Measurements from ENCODE around the gene PRKCE.
"Not testable (repeated sequence)": the region's sequence is repeated elsewhere in the genome, so short reads cannot be mapped to it uniquely, and the experiment has no call there.

The PRKCE gene

DNA sequence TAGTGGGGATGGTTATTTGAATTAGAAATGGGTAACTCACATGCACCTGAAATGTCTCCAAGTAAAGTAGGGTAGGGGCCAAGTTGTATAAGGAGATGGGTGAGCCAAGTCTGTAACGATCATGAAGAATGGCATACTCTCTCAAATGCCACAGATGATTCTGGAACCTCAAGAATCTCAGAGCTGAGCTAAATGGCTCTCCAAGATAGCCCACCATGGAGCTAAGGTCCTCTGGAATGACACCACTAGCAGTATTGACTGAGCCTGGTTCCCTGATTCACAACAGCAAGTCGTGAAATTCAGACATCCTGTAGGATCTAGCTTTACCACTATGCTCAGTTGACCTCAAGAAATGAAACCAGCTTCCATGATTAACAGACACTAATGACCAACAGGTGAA lies 529.8 kb downstream of the PRKCE start:
- DNase-seq, result no peak

DNA sequence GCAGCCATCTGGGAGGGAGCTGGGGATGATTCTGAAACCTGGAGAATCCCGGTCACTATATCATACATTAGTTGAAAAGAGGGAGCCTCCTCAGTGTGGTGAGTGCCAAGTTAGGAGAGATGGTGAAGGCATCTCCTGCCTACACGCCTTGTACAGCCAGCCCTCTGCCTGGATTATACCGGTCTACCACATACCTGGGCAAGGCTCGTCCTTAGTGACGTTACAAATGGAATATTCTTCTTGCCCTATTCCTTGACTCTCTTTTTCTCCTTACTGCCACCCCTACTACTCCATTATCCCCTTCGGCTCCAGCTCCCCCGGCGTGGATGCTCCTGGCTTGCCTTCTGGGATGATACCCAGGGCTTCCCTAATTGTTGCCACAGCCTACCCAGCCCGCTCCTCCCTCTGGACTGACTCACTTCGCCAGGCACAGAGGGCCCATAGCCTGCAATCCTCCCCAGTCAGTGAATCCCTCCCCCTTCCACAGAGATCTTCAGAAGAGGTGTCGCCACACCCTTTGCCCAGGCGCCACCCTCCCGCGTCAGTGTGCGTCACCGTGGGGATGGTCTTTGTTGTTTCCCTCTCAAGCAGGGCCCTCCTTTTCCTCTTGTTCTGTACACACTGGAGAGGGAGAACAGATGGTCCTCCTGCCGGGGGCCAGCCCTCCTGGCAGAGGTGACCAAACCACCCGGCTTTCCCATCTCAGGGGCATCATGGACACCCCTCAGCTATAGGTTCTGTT lies 530.5 kb downstream of the PRKCE start:
- no peak for DNase-seq

DNA sequence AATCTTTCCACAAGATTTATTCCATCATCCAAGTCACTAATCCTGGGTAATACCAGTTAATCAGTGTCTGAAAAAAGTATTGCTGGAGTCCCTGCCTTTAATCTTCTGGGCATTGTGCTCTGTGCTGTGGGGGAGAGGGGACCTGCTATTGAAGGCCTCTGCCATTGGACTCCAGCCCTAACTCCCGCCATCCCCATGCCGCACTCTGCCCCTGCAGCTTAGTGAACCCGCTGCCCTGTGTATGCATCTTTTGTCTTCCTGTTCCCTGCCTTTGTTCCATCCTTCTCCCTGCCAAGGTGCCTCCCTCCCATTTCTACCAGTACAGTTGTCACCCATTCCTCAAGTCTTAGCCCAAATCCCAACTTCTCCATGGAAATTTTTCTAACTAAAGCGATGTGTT lies 532.0 kb downstream of the PRKCE start:
- DNase-seq, result no peak

DNA sequence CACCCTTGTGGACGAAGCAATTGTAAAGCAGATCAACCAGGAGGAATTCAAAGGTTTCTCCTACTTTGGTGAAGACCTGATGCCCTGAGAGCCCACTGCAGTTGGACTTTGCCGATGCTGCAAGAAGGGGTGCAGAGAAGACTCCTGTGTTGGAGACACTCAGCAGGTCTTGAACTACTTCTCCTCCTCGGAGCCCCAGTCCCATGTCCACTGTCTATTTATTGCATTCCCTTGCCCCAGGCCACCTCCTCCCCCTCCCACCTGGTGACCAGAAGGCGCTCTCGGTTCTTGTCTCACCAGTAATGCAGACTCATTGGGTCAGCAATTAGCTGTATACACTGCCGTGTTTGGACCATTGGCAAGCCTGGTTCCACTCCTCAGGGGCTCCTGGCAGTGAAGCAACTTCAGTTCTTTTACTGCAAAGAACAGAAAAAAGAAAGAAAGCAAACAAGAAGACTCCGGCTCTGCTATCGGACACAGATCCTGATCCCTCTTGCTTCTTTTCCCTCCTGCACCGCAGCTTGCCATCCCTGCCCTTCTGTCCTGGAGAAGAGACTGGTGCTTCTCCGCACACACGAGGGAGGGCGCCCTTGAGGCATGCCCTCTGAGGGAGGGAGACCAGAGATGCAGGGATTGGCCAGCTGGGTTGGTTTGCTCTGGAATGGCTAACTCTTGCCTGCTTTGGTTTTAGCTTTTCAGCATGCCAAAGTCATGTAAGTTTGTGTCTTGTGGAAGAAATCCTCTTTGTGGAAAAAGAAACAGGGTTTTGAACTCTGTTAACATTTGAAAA lies 533.5 kb downstream of the PRKCE start:
- peak; percentile 8 to 37 (median 23) for DNase-seq

DNA sequence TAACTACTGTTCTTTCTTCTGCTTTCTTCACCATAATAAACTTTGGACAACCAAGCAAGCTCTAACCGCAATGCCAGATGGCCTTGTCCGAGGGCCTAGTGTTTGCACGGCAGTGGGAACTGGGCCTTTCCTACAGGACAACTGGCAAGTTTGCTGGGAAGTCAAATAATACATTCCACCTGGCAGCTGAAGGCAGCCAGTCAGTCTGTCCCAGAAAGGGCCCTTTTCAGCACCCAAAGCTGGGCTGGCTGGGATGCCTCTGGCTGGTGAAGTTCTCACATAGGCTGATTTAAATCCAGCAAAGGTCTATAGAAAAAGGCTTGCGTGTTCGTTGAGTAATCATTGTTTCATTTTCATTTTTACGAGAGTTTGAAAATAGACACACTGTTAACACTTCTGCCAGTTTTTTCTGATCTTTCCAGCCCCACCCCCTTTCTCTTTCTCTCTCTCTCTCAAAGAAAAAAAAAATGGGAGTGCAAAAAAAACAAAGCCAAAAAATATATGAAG lies 535.7 kb downstream of the PRKCE start:
- peak; percentile 43 to 61 (median 57) for DNase-seq

DNA sequence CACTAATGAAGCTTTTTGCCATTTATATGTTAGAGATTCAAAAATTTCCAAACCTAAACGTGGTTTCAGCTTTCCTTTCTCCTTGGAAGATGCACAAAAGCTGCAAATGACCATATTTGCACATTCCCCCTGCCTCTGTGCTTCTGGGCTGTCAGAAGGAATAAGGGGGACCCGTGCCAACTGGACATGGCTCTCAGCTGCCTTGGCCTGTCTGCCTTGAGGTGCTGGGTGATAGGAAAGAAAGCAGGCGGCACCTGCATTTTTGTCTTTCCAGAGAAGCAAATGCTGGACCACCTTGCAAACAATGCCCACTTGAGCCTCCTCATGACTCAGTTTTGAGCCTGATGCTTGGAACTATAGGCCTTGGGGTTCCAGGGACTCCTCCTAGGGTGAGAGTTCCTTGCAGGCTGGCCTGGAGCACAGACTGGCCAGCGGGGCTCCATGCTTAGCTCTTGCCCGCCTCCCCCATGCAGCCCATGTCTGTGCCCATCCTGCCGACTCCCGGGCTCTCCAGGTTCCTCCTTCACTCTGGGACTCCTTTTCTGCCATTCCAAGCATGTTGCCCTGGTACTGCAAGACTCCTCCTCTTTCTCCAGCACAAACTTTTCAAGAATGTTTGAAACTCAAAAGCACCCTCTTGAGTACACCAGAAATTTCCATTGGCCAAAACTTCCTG lies 536.7 kb downstream of the PRKCE start:
- DNase-seq, result peak in 1 of 3 donors; percentile 10

DNA sequence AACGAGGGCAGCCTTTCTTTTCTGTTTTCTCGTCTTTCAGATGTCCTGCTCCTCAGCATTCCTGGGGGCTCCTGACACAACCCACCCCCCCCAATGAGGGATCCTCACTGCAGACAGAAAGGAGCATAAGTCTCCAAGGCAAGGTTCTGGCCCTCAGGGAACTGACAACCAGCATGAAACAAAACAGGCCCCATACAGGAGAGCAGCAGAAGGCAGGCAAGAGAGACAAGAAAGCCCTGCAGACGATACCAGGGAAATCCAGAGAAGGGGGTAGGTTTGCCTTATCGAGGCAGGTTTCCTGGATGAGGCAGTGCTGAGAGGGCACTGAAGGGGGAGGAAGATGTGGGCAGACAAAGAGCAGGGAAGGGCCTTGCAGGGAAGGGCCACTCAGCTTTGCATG lies 541.9 kb downstream of the PRKCE start:
- DNase-seq, result no peak

DNA sequence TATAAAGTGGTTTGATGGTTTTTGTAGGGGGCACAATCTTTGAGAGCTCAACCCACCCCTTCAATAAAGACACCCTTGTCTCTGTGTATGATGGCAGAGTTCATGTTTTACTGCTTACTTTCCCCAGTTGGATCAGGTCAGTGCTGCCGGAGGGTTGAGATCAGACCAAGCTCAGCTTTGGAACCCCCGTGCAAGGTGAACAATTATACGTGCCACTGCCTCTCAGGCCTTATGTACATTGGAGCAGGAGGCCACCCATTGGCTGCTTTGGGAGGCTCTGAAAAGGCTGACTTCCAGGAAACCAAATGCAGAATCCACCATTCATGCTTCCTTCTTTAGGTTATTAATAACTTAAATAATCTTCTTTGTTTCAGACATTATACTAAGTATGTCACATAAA lies 542.4 kb downstream of the PRKCE start:
- no peak for DNase-seq

DNA sequence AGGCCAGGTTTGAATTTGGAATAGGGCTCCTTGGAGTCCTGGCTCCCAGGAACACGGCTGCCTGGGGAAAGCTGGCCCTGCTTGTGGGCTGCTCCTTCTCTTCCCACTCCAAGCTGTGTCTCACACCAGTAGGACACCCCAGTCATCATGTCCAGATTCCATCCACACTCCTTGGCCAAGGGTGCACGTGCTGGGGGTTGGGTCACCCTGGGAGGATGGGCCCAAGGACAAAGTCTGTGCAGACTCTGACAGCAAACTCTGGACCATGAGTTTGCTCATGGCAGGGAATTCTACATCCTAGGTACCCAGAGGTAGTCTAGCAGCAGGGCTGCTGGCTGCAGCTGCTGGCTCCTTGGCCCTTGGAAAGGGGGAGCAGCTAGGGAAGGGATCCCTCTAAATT lies 543.4 kb downstream of the PRKCE start:
- no peak for DNase-seq

DNA sequence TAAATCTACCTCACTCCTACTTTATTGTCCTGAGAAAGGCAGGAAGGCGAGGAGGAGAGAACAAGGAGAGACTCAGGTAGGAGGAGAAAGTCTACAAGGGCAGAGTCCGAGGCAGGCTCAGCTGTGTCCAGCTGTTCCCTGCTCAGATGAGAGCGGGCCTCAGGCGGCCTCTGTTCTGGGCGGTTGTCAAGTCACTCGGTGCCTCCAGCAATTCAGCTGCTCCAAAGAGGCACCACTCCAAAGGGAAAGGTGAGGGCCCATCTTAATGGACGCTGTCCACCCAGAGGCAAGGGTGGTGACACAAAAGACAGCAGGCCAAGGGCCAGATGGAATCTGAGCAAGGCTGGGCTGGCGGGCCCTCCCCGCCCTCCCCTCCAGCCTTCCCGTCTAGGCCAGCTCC lies 544.3 kb downstream of the PRKCE start:
- DNase-seq, result no peak

DNA sequence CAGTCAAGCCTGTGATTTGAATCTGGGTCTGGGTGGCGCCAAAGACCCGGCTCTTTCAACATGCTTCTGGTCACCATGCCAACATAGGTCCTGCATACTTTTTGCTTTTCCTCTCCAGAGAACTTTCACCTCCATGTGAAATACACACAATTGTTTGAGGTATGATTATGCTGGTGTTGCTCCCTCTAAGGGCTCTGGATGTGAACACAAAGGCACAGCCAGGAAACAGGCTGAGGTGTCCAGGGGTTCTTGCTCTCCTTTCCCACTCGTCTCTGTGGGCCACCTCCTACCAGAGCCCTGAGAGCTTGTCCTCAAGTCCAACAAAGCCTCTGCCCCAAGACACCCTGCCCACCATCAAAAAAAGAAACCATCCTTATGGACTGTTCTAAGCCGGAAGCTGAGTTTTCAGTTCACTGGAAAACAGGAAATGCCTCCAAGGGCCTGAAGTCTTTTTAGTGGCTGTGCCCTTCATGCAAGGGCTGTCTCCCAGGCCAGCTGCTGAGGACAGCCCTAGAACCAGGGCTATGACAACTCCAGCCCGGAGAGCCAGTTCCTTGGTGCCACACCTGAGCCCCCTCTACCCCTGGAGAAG lies 545.5 kb downstream of the PRKCE start:
- peak in 1 of 3 donors; percentile 13 for DNase-seq

DNA sequence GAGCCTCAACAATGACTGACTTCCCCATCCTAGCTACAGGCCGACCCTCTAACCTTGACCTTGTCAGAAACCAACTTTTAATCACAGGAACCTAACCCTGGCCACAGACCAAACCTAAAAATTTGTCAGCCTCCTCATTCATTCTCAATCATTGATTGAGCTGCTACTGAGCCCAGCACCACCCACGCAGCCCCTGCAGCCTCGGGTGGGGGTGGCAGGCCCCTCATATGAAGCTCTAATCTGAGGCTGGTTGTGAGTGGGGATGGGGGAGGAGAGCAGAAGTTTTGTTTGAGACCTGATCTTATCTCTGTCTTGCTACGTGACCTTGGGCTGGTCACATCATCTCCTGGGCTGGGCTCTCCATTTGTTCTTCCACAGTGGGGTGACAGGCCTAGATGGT lies 546.2 kb downstream of the PRKCE start:
- no peak for DNase-seq

DNA sequence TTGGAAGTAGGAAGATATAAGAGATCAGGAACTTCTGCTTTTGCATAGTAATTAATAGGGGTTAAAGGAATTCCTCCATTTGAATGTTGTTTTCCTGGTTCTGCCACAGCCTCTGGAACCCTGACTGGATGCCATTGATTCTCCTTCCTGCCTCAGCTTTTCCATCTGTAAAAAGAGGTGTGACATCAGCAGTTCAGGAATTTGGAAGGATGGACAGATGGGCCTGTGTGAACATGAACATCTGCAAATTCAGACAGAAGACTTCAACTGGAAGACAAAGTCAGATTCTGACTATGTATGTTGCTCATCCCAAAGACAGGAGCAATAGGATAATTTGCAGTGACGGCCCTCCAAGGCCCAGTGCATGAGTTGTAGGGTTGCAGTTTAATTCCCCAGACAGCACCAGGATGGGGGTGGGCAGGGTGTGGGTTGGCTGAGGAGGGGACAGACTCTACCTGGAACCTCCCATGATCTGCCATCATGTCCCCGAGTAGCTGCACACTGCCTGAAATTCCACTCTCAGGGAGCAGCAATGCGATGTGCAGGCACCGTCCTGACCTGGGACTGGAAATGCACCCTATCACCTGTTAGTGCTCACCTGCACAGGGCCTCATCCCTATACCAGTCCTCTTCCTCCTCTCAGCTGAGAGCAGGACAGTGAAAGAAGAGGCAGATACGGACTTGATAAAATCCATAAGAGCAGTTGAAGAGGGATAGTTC lies 546.8 kb downstream of the PRKCE start:
- no peak for DNase-seq

DNA sequence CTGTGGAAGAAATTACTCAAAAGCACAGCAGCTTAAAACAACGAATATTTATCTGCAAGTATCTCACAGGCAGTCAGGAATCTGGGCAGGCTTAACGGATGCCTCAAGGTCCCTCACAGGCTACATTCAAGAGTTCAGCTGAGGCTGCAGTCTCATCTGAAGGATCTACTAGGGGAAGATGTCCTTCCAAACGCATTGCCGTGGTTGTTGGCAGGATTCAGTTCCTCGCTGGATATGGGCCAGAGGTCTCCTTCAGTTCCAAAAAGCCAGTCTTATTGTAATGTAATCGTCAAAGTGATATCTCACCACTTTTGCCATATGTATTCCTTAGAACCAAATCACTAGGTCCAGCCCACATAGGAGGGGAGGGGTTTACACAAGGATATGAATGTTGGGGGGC lies 547.5 kb downstream of the PRKCE start:
- no peak for DNase-seq

DNA sequence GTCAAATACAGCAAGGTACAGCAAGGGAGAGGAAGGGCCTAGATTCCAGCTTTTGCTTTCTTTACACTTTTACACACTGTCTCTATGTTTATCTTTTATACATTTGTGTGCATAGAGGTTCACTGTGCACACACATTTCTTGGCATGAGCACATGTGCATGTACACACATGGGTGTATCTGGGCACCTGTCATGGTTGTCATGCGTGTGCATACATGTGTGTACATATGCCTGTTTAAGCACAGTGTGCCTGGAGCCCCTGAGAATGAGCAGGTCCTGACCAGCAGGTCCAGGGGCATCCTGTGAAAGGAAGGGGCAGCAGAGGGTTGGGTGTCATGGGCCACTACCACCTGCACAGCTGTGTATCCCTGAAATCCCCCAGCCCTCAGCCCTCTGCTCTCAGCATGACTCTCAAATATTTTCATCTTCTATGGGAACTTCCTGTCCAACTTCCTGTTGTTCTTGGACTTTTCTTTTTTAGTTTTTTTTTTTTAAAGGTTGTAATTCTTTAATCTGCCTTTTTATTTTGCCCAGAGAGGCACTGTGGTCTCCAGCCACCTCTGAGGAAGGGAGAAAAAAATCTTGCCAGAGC lies 548.7 kb downstream of the PRKCE start:
- DNase-seq, result peak in 2 of 3 donors; percentile 20 to 28

DNA sequence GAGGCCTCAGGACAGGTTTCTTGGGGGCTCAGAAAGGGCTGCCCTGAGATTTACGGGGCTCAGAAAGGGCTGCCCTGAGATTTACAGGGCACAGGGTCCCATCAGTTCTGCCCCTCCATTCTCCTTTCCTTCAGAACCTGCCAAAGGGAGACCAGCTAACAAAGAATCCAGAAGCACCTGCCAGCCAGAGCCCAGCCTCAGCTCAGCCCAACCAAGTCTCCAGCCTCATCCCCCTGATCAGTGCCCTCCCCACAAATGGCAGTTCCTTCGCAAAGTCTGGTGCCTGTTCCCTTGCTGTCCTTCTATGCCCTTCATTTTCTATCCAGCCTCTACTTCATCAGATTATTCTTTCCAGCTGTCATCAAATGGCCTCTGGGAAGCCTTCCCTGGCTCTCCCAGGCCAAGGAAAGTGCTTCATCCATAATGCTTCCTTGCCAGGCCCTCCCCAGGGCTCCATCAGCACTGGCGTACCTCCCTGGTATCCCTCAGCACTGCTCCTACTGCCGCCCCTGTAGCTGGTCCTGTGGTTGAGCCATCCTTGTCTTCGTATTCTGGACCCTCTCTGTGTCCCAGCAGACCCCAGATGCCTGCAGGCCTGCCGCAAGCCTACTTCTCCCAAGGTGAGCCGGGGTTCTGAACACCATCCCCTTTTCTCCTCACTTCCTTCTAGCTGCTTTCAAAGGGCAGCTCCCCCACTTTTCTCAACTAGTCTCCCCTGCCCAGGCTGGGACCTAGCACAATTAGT lies 549.6 kb downstream of the PRKCE start:
- DNase-seq, result no peak

DNA sequence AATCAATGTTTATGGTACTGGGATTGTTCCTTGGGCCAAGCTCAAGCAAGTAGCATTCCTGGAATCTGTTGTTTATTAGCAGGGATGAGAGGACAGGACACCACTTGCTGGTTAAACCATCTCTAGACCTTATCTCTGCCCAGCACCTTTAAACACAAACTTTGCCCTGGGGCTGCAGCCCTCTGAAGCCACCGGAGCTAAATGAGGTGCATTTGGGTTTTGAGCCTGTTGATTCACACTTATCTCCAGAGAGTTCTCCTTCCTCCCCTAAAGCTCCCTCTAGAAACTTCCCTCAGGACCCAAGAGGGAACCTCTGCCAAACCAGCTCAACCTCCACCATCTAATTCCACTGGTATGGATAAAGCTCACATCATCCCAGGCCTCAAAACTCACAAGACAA lies 551.0 kb downstream of the PRKCE start:
- DNase-seq, result no peak

DNA sequence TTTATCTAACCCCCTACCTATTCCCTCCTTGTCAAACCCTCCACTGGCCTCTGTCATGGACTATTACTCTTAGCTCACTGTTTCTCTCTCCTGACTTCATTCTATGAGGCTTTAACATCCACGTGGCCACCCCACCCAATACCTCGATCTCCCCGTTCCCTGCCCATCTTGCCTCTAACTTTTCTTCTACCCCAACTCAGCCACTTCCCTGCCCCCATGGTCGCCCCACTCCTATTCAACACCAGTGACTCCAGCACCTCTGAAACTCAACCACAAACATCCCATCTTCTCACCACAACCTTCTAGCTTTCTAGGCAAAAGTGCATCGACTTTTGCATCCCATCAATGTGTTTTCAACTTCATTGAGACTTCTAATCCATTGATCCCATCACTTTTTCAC lies 551.5 kb downstream of the PRKCE start:
- DNase-seq, result no peak

DNA sequence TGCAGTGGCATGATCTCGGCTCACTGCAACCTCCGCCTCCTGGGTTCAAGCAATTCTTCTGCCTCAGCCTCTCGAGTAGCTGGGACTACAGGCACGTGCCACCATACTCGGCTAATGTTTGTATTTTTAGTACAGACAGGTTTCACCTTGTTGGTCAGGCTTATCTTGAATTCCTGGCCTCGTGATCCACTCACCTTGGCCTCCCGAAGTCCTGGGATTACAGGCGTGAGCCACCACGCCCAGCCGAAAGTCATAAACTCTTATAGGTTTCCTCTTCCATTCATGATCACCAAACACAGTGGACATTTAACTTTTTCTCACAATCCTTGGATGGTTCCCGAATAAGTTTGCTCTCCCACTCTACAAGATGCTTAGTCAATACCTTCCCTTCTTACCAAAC lies 552.2 kb downstream of the PRKCE start:
- DNase-seq, result not testable (repeated sequence)

DNA sequence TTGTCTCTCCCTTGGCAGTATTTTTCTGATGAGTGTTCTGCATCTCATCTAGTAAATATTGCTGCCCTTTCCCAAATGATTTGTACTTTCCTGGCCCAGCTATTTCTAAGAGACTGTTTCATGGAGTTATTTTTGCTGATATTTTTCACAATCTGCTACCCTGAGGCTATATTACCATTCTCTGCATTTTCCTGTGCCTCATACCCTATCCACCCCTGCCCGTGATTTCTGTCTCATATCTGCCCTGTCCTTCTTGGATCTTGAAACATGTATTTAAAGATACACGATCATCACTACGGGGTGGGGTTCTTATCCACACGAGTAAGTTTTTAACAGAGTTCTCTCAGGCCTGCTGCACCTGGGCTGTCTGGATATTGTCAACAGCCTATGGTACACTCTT lies 556.1 kb downstream of the PRKCE start:
- no peak for DNase-seq

DNA sequence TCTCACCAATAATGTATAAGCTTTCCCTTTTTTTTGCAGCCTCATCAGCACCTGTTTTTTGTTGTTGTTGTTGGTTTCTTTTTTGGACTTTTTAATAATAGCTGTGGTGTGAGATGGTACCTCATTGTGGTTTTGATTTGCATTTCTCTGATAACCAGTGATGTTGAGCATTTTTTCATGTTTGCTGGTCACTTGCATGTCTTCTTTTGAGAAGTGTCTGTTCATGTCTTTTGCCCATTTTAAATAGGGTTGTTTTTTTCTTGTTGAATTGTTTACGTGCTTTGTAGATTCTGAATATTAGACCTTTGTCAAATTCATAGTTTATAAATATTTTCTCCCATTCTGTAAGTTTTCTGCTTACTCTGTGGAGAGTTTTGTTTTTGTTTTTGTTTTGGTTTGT lies 557.3 kb downstream of the PRKCE start:
- DNase-seq, result no peak
